ENCODE measurements around the gene LY6G5B.

Gene LY6G5B

GRCh38 chr6:31633447-31633846 is 36.3 kb upstream of the LY6G5B start:
- DNase-seq (ENCODE audit: extremely low read depth, low read depth): no peak
- no peak for TF ChIP-seq CTCF (IDR thresholded peaks at IDR 0.05; ENCODE audit: low read depth, low read length)

- TF ChIP-seq CTCF (IDR thresholded peaks at IDR 0.05; ENCODE audit: low read depth, low read length): no peak
- DNase-seq (ENCODE audit: extremely low read depth, low read depth): no peak
Observed at GRCh38 chr6:31634131-31634530, 35.6 kb upstream of the LY6G5B start.

GRCh38 chr6:31634969-31635575 is 34.7 kb upstream of the LY6G5B start:
- no peak for TF ChIP-seq CTCF (IDR thresholded peaks at IDR 0.05; ENCODE audit: low read depth, low read length)
- DNase-seq (ENCODE audit: extremely low read depth, low read depth): no peak

- no peak for DNase-seq (ENCODE audit: extremely low read depth, low read depth)
- no peak for TF ChIP-seq CTCF (IDR thresholded peaks at IDR 0.05; ENCODE audit: low read depth, low read length)
Observed at GRCh38 chr6:31636698-31637596, 32.8 kb upstream of the LY6G5B start.

- DNase-seq (ENCODE audit: extremely low read depth, low read depth): no peak
- TF ChIP-seq CTCF (IDR thresholded peaks at IDR 0.05; ENCODE audit: low read depth, low read length): no peak
Observed at GRCh38 chr6:31639043-31639442, 30.7 kb upstream of the LY6G5B start.

- TF ChIP-seq CTCF (IDR thresholded peaks at IDR 0.05; ENCODE audit: low read depth, low read length): no peak
- DNase-seq (ENCODE audit: extremely low read depth, low read depth): no peak
Observed at GRCh38 chr6:31639449-31639861, 30.3 kb upstream of the LY6G5B start.

- DNase-seq (ENCODE audit: extremely low read depth, low read depth): no peak
- TF ChIP-seq CTCF (IDR thresholded peaks at IDR 0.05; ENCODE audit: low read depth, low read length): no peak
Observed at GRCh38 chr6:31640612-31641011, 29.2 kb upstream of the LY6G5B start.
